ENCODE measurements around the gene ATXN7. TPM values are rescaled to one million over a fixed set of nuclear protein-coding genes. Genes with fewer than 3 reads are reported as not detected.

ATXN7 gene
- total RNA-seq, 1 experiment from 2014 or later, result 27.5 TPM

DNA sequence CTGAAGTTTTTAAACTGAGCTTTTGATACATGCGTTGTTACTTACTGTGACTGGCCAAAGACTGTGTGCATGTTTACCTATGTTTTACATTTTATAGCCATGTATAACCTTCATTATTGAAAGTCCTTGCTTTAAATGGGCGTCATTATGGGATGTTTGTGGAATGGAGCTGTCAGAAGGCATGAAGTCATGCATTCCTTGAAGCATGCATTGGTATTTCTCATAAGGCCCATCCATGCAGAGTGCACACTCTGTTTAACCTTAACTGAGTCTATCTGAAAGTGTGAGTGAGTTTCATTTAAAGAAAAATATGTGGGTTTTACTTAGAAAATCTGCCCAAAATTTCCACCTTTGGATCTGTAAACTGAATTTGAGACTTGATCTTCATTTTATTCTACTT is 108.5 kb downstream of the ATXN7 start:
- H3K36me3 ChIP-seq (ENCODE audit: control insufficient read depth in 1 of 2, insufficient read depth in 2 of 2, low read length in 2 of 2), result no peaks in the 10 kb centered on the region; a peak in 1 of 4 replicates
- H4K20me1 ChIP-seq (ENCODE audit: insufficient read depth), result peaks cover 8% of the 10 kb centered on the region; the same call in 1 of the 2 replicates
- RAD21 ChIA-PET (ENCODE audit: low non-redundant PET in 1 of 2, low total read pairs in 2 of 2, uncharacterized antibody in 2 of 2, unreplicated experiment in 2 of 2), result no interaction called here
- no peaks in the 10 kb centered on the region for H3K9me2 ChIP-seq (ENCODE audit: insufficient read depth)
- intact Hi-C loops (cut with micrococcal nuclease), result no loop called here
- TF ChIP-seq SIN3A (IDR thresholded peaks at IDR 0.05; ENCODE audit: low read depth), result no peak
- no peak for TF ChIP-seq POLR2A (IDR thresholded peaks at IDR 0.05; ENCODE audit: borderline replicate concordance, extremely low read depth, insufficient read depth, insufficient read length)
- H3K27ac ChIP-seq (ENCODE audit: low read depth, low read length), result no peak overlapping the region
- no TSS peak for BruUV-seq (replicated peaks)
- H3K9ac ChIP-seq (ENCODE audit: low read length), result no peak overlapping the region
- H3K79me2 ChIP-seq (ENCODE audit: insufficient read depth, low read length), result peaks cover 25% of the 10 kb centered on the region
- CTCF ChIA-PET, result interaction anchor here (1.5 kb wide), 1 partner anchor 11 kb away, joined by 4 read pairs; no protein-coding TSS in a partner anchor
- H3K4me3 ChIP-seq (replicated peaks in 1 of 2; ENCODE audit: low read depth in 1 of 2, low read length in 2 of 2), result no peak overlapping the region
- H2AFZ ChIP-seq (ENCODE audit: low read depth, low read length, poor library complexity, severe bottlenecking), result no peak overlapping the region
- no peaks in the 10 kb centered on the region for H3K9me3 ChIP-seq (ENCODE audit: control insufficient read depth in 1 of 2, insufficient read depth in 1 of 2, low read depth in 1 of 2, low read length in 2 of 2)
- no peaks in the 10 kb centered on the region for H3K27me3 ChIP-seq (ENCODE audit: insufficient read depth, low read length)
- 0 out of 4 replicates have a peak, but pooled peaks cover 0 to 5% of the 10 kb centered on the region in 2 experiments for H3K4me1 ChIP-seq (ENCODE audit: control insufficient read depth in 1 of 2, insufficient read depth in 2 of 2, low read length in 2 of 2)
- DNase-seq (ENCODE audit: low read depth, low spot score) (no peak), ATAC-seq (no peak)
- POLR2A ChIA-PET, result no interaction called here
- H3K4me2 ChIP-seq (ENCODE audit: low read length), result no peak overlapping the region

DNA sequence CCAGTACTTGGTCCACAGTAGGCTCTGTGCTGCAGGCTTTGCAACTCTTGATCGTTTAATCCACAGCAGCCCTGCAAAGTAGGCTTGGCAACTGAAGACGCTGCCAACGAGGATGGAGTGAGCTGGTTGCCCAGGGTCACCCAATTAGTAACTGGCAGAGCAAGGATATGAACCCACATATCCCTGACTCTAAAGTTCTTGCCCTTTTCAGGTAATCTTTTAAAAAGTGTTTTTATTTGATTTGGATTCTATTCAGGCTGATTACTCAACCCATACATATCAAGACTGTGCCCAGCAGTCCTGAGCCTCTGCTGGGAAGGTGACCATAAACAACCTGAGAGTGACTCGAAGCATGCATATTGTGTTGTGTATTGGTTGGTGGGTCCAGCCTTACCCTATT is 109.3 kb downstream of the ATXN7 start:
- intact Hi-C loops (cut with micrococcal nuclease), result no loop called here
- Histone ChIP-seq H3K27me3 (ENCODE audit: insufficient read depth, low read length) (no peaks in the 10 kb centered on the region), H3K9me3 (ENCODE audit: control insufficient read depth in 1 of 2, insufficient read depth in 1 of 2, low read depth in 1 of 2, low read length in 2 of 2) (no peaks in the 10 kb centered on the region), H2AFZ (ENCODE audit: low read depth, low read length, poor library complexity, severe bottlenecking) (no peak overlapping the region), H3K4me1 (ENCODE audit: control insufficient read depth in 1 of 2, insufficient read depth in 2 of 2, low read length in 2 of 2) (0 out of 4 replicates have a peak, but pooled peaks cover 0 to 5% of the 10 kb centered on the region in 2 experiments), H3K9ac (ENCODE audit: low read length) (no peak overlapping the region), H3K79me2 (ENCODE audit: insufficient read depth, low read length) (peaks cover 25% of the 10 kb centered on the region), H3K27ac (ENCODE audit: low read depth, low read length) (no peak overlapping the region), H3K9me2 (ENCODE audit: insufficient read depth) (no peaks in the 10 kb centered on the region), H3K4me3 (replicated peaks in 1 of 2; ENCODE audit: low read depth in 1 of 2, low read length in 2 of 2) (no peak overlapping the region), H3K36me3 (ENCODE audit: control insufficient read depth in 1 of 2, insufficient read depth in 2 of 2, low read length in 2 of 2) (no peaks in the 10 kb centered on the region; a peak in 1 of 4 replicates), H3K4me2 (ENCODE audit: low read length) (no peak overlapping the region), H4K20me1 (ENCODE audit: insufficient read depth) (peaks cover 8% of the 10 kb centered on the region; the same call in 1 of the 2 replicates)
- no TSS peak for BruUV-seq (replicated peaks)
- no peak for ATAC-seq
- no peak for DNase-seq (ENCODE audit: low read depth, low spot score)
- TF ChIP-seq SRF (IDR thresholded peaks at IDR 0.05; ENCODE audit: low read depth) (no peak), FOSL1 (IDR thresholded peaks at IDR 0.05; ENCODE audit: low read depth) (no peak), CEBPB (IDR thresholded peaks at IDR 0.05; ENCODE audit: low read depth) (no peak), POLR2A (IDR thresholded peaks at IDR 0.05; ENCODE audit: borderline replicate concordance, extremely low read depth, insufficient read depth, insufficient read length) (no peak), TCF7L2 (IDR thresholded peaks at IDR 0.05; ENCODE audit: borderline replicate concordance, extremely low read depth, insufficient read depth, insufficient read length) (no peak), ZNF274 (IDR thresholded peaks at IDR 0.05; ENCODE audit: low read depth, low read length) (no peak), ZFX (IDR thresholded peaks at IDR 0.05) (no peak), ELF1 (IDR thresholded peaks at IDR 0.05; ENCODE audit: borderline replicate concordance, low read depth) (no peak), RAD21 (IDR thresholded peaks at IDR 0.05; ENCODE audit: low read depth) (no peak)
- TF ChIP-seq, protein P1, sequence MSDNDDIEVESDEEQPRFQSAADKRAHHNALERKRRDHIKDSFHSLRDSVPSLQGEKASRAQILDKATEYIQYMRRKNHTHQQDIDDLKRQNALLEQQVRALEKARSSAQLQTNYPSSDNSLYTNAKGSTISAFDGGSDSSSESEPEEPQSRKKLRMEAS (IDR thresholded peaks at IDR 0.05), result no peak
- TF ChIP-seq, protein P2, sequence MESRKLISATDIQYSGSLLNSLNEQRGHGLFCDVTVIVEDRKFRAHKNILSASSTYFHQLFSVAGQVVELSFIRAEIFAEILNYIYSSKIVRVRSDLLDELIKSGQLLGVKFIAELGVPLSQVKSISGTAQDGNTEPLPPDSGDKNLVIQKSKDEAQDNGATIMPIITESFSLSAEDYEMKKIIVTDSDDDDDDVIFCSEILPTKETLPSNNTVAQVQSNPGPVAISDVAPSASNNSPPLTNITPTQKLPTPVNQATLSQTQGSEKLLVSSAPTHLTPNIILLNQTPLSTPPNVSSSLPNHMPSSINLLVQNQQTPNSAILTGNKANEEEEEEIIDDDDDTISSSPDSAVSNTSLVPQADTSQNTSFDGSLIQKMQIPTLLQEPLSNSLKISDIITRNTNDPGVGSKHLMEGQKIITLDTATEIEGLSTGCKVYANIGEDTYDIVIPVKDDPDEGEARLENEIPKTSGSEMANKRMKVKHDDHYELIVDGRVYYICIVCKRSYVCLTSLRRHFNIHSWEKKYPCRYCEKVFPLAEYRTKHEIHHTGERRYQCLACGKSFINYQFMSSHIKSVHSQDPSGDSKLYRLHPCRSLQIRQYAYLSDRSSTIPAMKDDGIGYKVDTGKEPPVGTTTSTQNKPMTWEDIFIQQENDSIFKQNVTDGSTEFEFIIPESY (IDR thresholded peaks at IDR 0.05; ENCODE audit: extremely low read depth, insufficient replicate concordance, low read length), result no peak
- TF ChIP-seq, protein P3, sequence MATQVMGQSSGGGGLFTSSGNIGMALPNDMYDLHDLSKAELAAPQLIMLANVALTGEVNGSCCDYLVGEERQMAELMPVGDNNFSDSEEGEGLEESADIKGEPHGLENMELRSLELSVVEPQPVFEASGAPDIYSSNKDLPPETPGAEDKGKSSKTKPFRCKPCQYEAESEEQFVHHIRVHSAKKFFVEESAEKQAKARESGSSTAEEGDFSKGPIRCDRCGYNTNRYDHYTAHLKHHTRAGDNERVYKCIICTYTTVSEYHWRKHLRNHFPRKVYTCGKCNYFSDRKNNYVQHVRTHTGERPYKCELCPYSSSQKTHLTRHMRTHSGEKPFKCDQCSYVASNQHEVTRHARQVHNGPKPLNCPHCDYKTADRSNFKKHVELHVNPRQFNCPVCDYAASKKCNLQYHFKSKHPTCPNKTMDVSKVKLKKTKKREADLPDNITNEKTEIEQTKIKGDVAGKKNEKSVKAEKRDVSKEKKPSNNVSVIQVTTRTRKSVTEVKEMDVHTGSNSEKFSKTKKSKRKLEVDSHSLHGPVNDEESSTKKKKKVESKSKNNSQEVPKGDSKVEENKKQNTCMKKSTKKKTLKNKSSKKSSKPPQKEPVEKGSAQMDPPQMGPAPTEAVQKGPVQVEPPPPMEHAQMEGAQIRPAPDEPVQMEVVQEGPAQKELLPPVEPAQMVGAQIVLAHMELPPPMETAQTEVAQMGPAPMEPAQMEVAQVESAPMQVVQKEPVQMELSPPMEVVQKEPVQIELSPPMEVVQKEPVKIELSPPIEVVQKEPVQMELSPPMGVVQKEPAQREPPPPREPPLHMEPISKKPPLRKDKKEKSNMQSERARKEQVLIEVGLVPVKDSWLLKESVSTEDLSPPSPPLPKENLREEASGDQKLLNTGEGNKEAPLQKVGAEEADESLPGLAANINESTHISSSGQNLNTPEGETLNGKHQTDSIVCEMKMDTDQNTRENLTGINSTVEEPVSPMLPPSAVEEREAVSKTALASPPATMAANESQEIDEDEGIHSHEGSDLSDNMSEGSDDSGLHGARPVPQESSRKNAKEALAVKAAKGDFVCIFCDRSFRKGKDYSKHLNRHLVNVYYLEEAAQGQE (IDR thresholded peaks at IDR 0.05; ENCODE audit: low read depth), result no peak
- CTCF ChIA-PET, result interaction anchor here (1.5 kb wide), 1 partner anchor 11 kb away, joined by 4 read pairs; no protein-coding TSS in a partner anchor
- RAD21 ChIA-PET (ENCODE audit: low non-redundant PET in 1 of 2, low total read pairs in 2 of 2, uncharacterized antibody in 2 of 2, unreplicated experiment in 2 of 2), result no interaction called here
- POLR2A ChIA-PET, result no interaction called here

Measured in HCT116 (cell line).